Measurements from ENCODE around the gene TCTN1. TPM values are rescaled to one million over a fixed set of nuclear protein-coding genes. Genes with fewer than 3 reads are reported as not detected.
A peak's percentile ranks its signal among the peaks of the same experiment; 100 is the strongest.

Gene TCTN1
- total and polyA plus RNA-seq, 11 donors: 12.6 to 27.7 (median 19.0) TPM

- H3K36me3 ChIP-seq: peaks cover 0 to 28% (median 2%) of the 10 kb centered on the region in 9 donors
These were observed 22.6 kb downstream of the TCTN1 start for GRCh38 chr12:110636516-110636915.

GRCh38 chr12:110637869-110638441 is 24.0 kb downstream of the TCTN1 start:
- H3K9me3 ChIP-seq: no peaks in the 10 kb centered on the region
- no peak overlapping the region for H3K4me3 ChIP-seq
- H3K27me3 ChIP-seq: no peaks in the 10 kb centered on the region
- peaks cover 0 to 35% (median 20%) of the 10 kb centered on the region in 12 donors for H3K4me1 ChIP-seq
- ATAC-seq (peak in 2 of 4 donors; percentile 5 to 9), DNase-seq (no peak)
- intact Hi-C loops (cut with DNase I): loop anchor here in 1 of 10 donors (10.0 kb wide), 1 partner anchor 187 kb away; no protein-coding TSS in a partner anchor
- WGBS, 4 donors: 71 to 90% (median 83%) methylated on average over 3 of the region's 3 CpGs
- peaks cover 0 to 17% (median 0%) of the 10 kb centered on the region in 9 donors for H3K36me3 ChIP-seq
- H3K27ac ChIP-seq: peak overlapping the region in 1 of 12 donors; percentile 80
- TF ChIP-seq CTCF (IDR thresholded peaks at IDR 0.05) (no peak), POLR2A (IDR thresholded peaks at IDR 0.05) (no peak)

More at GRCh38 chr12:110636516-110636915, 22.6 kb downstream of the TCTN1 start:
- ATAC-seq (no peak), DNase-seq (no peak)
- H3K27ac ChIP-seq: no peak overlapping the region
- H3K9me3 ChIP-seq: no peaks in the 10 kb centered on the region
- H3K4me3 ChIP-seq: no peak overlapping the region
- TF ChIP-seq POLR2A (IDR thresholded peaks at IDR 0.05) (no peak), CTCF (IDR thresholded peaks at IDR 0.05) (no peak)
- 93 to 96% (median 94%) methylated on average over 5 of the region's 5 CpGs for WGBS, 4 donors
- intact Hi-C loops (cut with DNase I): loop anchor here in 1 of 10 donors (10.0 kb wide), 1 partner anchor 188 kb away; no protein-coding TSS in a partner anchor
- no peaks in the 10 kb centered on the region for H3K27me3 ChIP-seq
- H3K4me1 ChIP-seq: peaks cover 0 to 30% (median 16%) of the 10 kb centered on the region in 12 donors

GRCh38 chr12:110638796-110639195 is 24.9 kb downstream of the TCTN1 start:
- Histone ChIP-seq H3K9me3 (no peaks in the 10 kb centered on the region), H3K4me1 (peaks cover 0 to 35% (median 20%) of the 10 kb centered on the region in 12 donors), H3K36me3 (peaks cover 0 to 14% (median 0%) of the 10 kb centered on the region in 9 donors), H3K27ac (peak overlapping the region in 4 of 12 donors; percentile 58 to 80 (median 76)), H3K4me3 (no peak overlapping the region), H3K27me3 (no peaks in the 10 kb centered on the region)
- 90 to 97% (median 91%) methylated on average over 5 of the region's 5 CpGs for WGBS, 4 donors
- intact Hi-C loops (cut with DNase I): loop anchor here in 1 of 10 donors (10.0 kb wide), 1 partner anchor 186 kb away; no protein-coding TSS in a partner anchor
- TF ChIP-seq CTCF (IDR thresholded peaks at IDR 0.05) (no peak), POLR2A (IDR thresholded peaks at IDR 0.05) (no peak)
- ATAC-seq (no peak), DNase-seq (no peak)

- intact Hi-C loops (cut with DNase I): loop anchor here in 3 of 10 donors (5.0 to 10.0 kb wide), 2 partner anchors 58 to 185 kb away; no protein-coding TSS in a partner anchor
- Histone ChIP-seq H3K9me3 (no peaks in the 10 kb centered on the region), H3K27ac (peak overlapping the region in 10 of 12 donors; percentile 10 to 80 (median 64)), H3K4me3 (no peak overlapping the region), H3K4me1 (peaks cover 0 to 35% (median 20%) of the 10 kb centered on the region in 12 donors), H3K27me3 (no peaks in the 10 kb centered on the region), H3K36me3 (peaks cover 0 to 12% (median 0%) of the 10 kb centered on the region in 9 donors)
- 82 to 89% (median 83%) methylated on average over 7 of the region's 7 CpGs for WGBS, 4 donors
- peak in 3 of 4 donors; percentile 38 to 54 (median 52) for ATAC-seq
- no peak for DNase-seq
- TF ChIP-seq CTCF (IDR thresholded peaks at IDR 0.05) (no peak), POLR2A (IDR thresholded peaks at IDR 0.05) (no peak)
These were observed 25.6 kb downstream of the TCTN1 start for GRCh38 chr12:110639336-110640141.
